HG02623 (cell line): ENCODE measurements around the gene THADA.

ENCODE experiments used
- ATAC-seq: cut with Tn5 transposase; IDR thresholded peaks from one replicate; pipeline ENCODE4 v1.9.1; 2021; ENCODE audit warnings: moderate library complexity; ENCODE audit not compliant: unreplicated experiment

The THADA gene

GRCh38 chr2:43509886-43510285 is 86.0 kb downstream of the THADA start:
- no peak for ATAC-seq

DNA sequence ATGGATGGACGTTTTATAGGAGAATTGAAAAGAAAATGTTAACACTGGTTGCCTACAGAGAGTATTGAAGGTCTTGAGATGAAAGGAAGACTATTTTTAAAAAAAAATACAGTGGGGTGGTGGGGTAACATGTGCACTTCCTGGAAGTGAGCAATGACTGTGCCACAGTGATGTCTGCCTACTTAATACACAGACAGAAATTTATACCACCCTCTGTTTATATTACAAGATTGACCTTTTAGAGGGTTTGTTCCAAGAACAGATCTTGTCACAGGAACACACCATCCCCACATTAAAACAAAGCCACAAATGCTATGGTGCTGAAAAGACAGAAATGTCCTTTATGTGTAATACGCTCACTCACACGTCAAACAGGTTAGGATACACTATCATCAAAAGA is 87.6 kb downstream of the THADA start:
- no peak for ATAC-seq

- ATAC-seq: no peak
These were observed 88.7 kb downstream of the THADA start for GRCh38 chr2:43507137-43507536.

- no peak for ATAC-seq
These were observed 100.1 kb downstream of the THADA start for GRCh38 chr2:43495727-43496126.

- ATAC-seq: no peak
These were observed 101.9 kb downstream of the THADA start for GRCh38 chr2:43493954-43494353.

- no peak for ATAC-seq
These were observed 104.7 kb downstream of the THADA start for GRCh38 chr2:43491065-43491639.

DNA sequence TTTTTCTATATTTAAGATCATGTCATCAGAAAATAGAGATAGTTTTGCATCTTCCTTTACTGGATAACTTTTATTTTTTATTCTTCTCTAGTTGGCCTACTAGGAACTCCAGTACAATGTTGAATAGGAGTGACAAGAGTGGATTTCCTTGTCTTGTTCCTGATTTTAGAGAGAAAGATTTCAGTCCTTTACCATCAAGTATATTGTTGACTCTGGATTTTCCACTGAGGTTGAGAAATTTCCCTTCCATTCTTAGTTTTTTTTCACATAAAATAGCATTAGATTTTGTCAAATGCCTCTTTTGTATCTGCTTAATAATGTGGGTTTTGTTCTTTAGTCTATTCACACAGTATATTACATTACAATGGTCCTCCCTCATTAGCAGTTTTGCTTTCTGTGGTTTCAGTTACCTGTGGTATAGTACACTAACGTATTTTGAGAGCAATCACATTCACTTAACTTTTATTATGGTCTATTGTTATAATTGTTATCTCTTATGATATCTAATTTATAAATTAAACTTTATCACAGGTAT is 105.5 kb downstream of the THADA start:
- no peak for ATAC-seq

- ATAC-seq: no peak
These were observed 107.1 kb downstream of the THADA start for GRCh38 chr2:43488737-43489136.

GRCh38 chr2:43486603-43487002 is 109.2 kb downstream of the THADA start:
- ATAC-seq: no peak

- ATAC-seq: no peak
These were observed 111.4 kb downstream of the THADA start for GRCh38 chr2:43484323-43484930.

DNA sequence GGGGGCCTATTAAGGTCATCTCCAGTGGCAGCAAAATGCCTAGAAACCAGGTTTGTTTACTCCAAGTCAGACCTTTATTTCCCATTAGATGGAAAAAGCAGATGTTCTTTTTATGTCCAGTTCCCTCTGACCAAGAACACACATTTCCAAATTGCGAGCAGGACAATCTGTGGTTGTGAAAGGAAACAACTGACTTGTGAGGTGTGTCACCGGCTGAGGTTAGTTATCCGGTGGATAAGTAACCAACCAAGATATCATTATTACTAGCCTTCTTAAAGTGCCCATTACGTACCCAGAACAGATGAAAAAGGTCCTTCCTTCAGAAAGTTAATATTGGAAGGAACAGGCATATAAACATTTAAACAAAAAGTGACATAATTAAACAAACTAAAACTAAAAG is 112.9 kb downstream of the THADA start:
- no peak for ATAC-seq

DNA sequence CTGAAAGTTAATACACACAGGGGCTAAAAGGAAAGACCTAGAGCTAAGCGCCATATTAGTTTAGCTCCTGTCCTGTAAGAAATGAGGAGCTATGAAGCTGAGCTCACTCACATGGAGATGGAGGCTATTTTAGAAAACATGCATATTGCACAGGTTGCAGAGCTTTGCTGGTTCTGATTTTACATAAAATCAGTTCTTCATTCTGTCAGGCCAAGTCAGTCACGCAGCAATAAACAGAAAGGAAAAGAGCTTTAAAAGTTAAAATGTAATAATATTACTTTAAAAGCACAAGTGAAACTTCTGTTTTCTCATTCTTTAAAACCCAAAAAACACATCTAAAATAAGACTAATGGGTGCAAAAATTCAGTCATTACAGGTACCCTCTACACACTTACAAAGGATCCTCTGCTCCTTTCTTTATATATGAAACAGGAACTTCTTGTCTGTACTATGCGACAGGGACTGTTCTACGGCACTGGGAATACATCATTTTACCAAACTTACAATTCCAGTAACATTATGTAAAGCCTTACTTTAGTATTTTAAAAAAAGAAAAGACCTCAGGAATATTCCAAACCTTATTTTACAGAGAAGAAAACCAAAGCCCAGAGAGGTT is 113.8 kb downstream of the THADA start:
- ATAC-seq: no peak

GRCh38 chr2:43480874-43481273 is 115.0 kb downstream of the THADA start:
- no peak for ATAC-seq

- no peak for ATAC-seq
These were observed 117.3 kb downstream of the THADA start for GRCh38 chr2:43478412-43479086.

GRCh38 chr2:43475922-43476321 is 119.9 kb downstream of the THADA start:
- ATAC-seq: no peak

DNA sequence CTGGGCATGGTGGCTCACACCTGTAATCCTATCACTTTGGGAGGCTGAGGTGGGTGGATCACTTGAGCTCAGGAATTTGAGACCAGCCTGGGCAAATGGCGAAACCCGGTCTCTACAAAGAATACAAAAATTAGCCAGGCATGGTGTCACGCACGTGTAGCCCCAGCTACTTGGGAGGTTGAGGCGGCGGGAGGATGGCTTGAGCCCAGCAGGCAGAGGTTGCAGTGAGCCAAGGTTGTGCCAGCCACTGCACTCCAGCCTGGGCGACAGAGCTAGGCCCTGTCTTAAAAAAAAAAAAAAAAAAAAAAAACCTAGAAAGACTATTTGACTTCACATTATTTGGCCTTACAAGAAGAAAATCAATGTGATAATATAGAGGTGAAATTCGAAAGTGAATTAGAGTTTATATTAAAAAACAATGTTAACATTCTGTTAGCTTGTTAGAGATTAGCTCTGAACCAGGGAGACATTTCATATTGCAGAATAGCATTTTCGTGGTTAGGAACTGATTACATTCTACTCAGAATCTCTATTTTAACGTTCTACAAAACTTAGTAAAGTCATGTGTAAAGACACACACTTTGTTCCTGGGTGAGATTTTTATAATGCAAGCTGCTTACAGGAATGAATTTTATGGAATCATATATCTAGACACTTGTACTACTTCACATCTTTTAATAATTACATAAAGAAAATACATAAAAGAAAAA is 120.5 kb downstream of the THADA start:
- no peak for ATAC-seq

DNA sequence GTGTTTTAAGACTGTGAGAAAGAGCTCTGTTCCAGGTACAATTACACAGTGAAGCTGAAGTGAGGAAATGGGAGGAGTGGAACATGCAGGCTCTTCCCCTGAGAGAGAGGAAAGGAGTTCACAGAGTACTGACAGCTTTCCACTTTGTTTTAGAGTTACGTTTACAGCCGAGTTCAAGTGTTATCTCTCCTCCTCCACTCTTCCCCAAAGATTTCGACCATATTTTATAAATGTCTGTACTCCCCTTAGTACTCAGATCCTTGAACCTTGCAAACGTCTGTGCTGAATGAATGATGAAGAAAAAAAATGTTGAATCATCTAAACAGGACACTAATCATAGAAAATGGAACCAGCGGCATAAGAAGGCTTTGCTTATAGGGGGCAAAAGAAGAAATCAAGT is 121.6 kb downstream of the THADA start:
- no peak for ATAC-seq

DNA sequence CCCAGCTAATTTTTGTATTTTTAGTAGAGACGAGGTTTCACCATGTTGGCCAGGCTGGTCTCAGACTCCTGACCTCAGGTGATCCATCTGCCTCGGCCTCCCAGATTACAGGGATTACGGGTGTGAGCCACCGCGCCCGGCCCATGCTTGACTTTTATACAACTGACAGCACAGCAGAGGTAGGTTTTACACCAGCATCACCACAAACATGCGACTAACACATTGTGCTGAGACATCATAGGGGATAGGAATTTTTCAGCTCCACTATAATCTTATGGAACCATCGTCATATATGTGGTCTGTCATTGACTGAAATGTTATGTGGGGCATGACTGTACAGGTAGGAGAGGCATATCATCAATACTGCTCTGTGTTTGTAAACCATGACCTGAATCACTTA is 122.1 kb downstream of the THADA start:
- ATAC-seq: no peak

- no peak for ATAC-seq
These were observed 123.2 kb downstream of the THADA start for GRCh38 chr2:43472527-43473194.

- no peak for ATAC-seq
These were observed 126.1 kb downstream of the THADA start for GRCh38 chr2:43469713-43470112.

- no peak for ATAC-seq
These were observed 126.7 kb downstream of the THADA start for GRCh38 chr2:43469094-43469493.
